ENCODE measurements around the gene KCNN2.
"Not testable (repeated sequence)": the region's sequence is repeated elsewhere in the genome, so short reads cannot be mapped to it uniquely, and the experiment has no call there.

KCNN2 gene

GRCh38 chr5:114418176-114419066, 56.6 kb downstream of the KCNN2 start:
- FAIRE-seq: peak; percentile 85
- no peak for DNase-seq (ENCODE audit: insufficient read length, low spot score)

GRCh38 chr5:114419067-114419388, 57.2 kb downstream of the KCNN2 start:
- no peak for FAIRE-seq
- no peak for DNase-seq (ENCODE audit: insufficient read length, low spot score)

- FAIRE-seq: no peak
- no peak for DNase-seq (ENCODE audit: insufficient read length, low spot score)
Observed at GRCh38 chr5:114419959-114420358, 58.1 kb downstream of the KCNN2 start.

- no peak for FAIRE-seq
- DNase-seq (ENCODE audit: insufficient read length, low spot score): no peak
Observed at GRCh38 chr5:114427204-114427603, 65.3 kb downstream of the KCNN2 start.

GRCh38 chr5:114430532-114430931, 68.7 kb downstream of the KCNN2 start:
- FAIRE-seq (no peak), DNase-seq (ENCODE audit: insufficient read length, low spot score) (no peak)

GRCh38 chr5:114432684-114433083, 70.8 kb downstream of the KCNN2 start:
- DNase-seq (ENCODE audit: insufficient read length, low spot score); FAIRE-seq: not testable (repeated sequence)

GRCh38 chr5:114434396-114435219, 72.7 kb downstream of the KCNN2 start:
- no peak for FAIRE-seq
- DNase-seq (ENCODE audit: insufficient read length, low spot score): no peak

GRCh38 chr5:114435220-114435481, 73.3 kb downstream of the KCNN2 start:
- FAIRE-seq (no peak), DNase-seq (ENCODE audit: insufficient read length, low spot score) (no peak)

- no peak for FAIRE-seq
- no peak for DNase-seq (ENCODE audit: insufficient read length, low spot score)
Observed at GRCh38 chr5:114435885-114436299, 74.0 kb downstream of the KCNN2 start.

- FAIRE-seq (no peak), DNase-seq (ENCODE audit: insufficient read length, low spot score) (no peak)
Observed at GRCh38 chr5:114437936-114438335, 76.1 kb downstream of the KCNN2 start.

GRCh38 chr5:114438471-114438870, 76.6 kb downstream of the KCNN2 start:
- FAIRE-seq (no peak), DNase-seq (ENCODE audit: insufficient read length, low spot score) (no peak)

- DNase-seq (ENCODE audit: insufficient read length, low spot score): no peak
- FAIRE-seq: no peak
Observed at GRCh38 chr5:114447084-114447773, 85.4 kb downstream of the KCNN2 start.

GRCh38 chr5:114448481-114448880, 86.6 kb downstream of the KCNN2 start:
- no peak for FAIRE-seq
- DNase-seq (ENCODE audit: insufficient read length, low spot score): no peak

- FAIRE-seq (peak; percentile 86), DNase-seq (ENCODE audit: insufficient read length, low spot score) (peak; percentile 56)
Observed at GRCh38 chr5:114449860-114450421, 88.1 kb downstream of the KCNN2 start.

GRCh38 chr5:114450437-114450836, 88.6 kb downstream of the KCNN2 start:
- FAIRE-seq (no peak), DNase-seq (ENCODE audit: insufficient read length, low spot score) (no peak)

- FAIRE-seq: no peak
- no peak for DNase-seq (ENCODE audit: insufficient read length, low spot score)
Observed at GRCh38 chr5:114458726-114459125, 96.9 kb downstream of the KCNN2 start.

GRCh38 chr5:114467171-114467570, 105.3 kb downstream of the KCNN2 start:
- no peak for FAIRE-seq
- DNase-seq (ENCODE audit: insufficient read length, low spot score): no peak

- no peak for DNase-seq (ENCODE audit: insufficient read length, low spot score)
- FAIRE-seq: no peak
Observed at GRCh38 chr5:114467729-114468128, 105.9 kb downstream of the KCNN2 start.

- DNase-seq (ENCODE audit: insufficient read length, low spot score): no peak
- FAIRE-seq: no peak
Observed at GRCh38 chr5:114469372-114469771, 107.5 kb downstream of the KCNN2 start.

- FAIRE-seq (no peak), DNase-seq (ENCODE audit: insufficient read length, low spot score) (no peak)
Observed at GRCh38 chr5:114471529-114471928, 109.7 kb downstream of the KCNN2 start.

- no peak for FAIRE-seq
- no peak for DNase-seq (ENCODE audit: insufficient read length, low spot score)
Observed at GRCh38 chr5:114473541-114473940, 111.7 kb downstream of the KCNN2 start.

Data from GM19239 (cell line).